Coronary artery (tissue), 2 donors: ENCODE measurements around the gene HSPG2.

Experiments used
- DNase-seq: peaks from one replicate; pipeline ENCODE4 v3.0.0-alpha.2; 2017; ENCODE audit warnings: low spot score
- H3K27ac ChIP-seq, 2 donors: fragments of 200-600 bp; sonication (generic); one replicate each; pipeline ENCODE4 v1.5.1; 2016 to 2019
- H3K4me3 ChIP-seq: fragments of 200-600 bp; sonication (generic); 2 replicates; pipeline ENCODE4 v1.5.1; 2016; ENCODE audit warnings: mild to moderate bottlenecking, moderate library complexity
- TF ChIP-seq, protein P1 (sequence below): fragments of 200-600 bp; sonication (generic); IDR thresholded peaks from one replicate; pipeline ENCODE4 v1.5.1; 2019; ENCODE audit warnings: antibody characterized with exemption

Gene HSPG2

DNA sequence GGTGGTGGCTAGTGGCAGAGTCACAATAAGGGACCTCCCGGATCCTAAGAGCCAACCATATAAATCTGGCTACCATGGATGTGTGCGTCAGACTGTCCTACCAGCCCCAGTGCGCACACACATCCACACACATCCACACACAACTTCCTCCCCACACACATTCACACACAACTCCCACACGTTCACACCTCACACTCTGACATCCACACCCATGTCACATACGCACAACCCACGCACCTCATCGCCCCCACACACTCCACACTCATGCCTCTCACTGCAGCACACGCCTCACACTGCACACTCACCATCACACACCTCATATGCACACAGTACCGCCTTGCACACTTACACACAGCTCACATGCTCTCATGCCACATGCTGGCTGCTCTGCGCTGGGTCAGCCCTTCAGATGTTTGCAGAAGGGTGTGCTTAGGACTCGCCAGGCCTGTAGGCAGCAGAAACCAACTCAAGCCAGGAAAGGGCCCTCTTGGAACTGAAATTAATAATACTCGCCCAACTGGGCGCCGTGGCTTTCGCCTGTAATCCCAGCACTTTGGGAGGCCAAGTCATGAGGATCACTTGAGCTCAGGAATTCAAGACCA lies 122.0 kb downstream of the HSPG2 start:
- no peak overlapping the region for H3K4me3 ChIP-seq
- DNase-seq = no peak
- no peak overlapping the region for H3K27ac ChIP-seq
- TF ChIP-seq, protein P1, sequence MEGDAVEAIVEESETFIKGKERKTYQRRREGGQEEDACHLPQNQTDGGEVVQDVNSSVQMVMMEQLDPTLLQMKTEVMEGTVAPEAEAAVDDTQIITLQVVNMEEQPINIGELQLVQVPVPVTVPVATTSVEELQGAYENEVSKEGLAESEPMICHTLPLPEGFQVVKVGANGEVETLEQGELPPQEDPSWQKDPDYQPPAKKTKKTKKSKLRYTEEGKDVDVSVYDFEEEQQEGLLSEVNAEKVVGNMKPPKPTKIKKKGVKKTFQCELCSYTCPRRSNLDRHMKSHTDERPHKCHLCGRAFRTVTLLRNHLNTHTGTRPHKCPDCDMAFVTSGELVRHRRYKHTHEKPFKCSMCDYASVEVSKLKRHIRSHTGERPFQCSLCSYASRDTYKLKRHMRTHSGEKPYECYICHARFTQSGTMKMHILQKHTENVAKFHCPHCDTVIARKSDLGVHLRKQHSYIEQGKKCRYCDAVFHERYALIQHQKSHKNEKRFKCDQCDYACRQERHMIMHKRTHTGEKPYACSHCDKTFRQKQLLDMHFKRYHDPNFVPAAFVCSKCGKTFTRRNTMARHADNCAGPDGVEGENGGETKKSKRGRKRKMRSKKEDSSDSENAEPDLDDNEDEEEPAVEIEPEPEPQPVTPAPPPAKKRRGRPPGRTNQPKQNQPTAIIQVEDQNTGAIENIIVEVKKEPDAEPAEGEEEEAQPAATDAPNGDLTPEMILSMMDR = no peak

DNA sequence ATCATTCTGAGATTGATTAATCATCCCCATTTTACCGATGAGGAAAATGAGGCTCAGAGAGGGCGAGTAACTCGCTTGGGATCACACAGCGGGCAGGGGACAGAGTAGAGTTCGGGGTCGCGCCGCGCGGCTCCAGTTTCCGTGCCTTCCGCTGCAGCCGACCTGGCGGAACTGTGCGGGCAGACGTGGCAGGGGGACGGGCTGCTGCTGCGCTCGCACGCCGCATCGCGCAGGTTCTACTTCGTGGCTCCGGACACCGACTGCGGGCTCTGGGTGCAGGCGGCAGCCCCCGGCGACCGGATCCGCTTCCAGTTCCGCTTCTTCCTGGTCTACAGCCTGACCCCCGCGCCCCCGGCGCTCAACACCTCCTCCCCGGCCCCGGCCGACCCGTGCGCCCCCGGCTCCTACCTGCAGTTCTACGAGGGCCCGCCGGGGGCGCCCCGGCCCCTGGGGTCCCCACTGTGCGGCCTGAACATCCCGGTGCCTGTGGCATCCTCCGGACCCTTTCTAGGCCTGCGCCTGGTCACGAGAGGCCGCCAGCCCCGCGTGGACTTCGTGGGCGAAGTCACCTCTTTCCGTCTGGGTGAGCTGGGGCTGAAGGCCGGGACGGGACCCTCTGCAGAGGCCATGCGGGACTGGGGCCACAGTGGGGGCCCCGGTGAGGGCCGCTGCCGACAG lies 122.7 kb downstream of the HSPG2 start:
- DNase-seq = no peak
- Histone ChIP-seq H3K4me3 (peak overlapping the region; percentile 47), H3K27ac (no peak overlapping the region)
- TF ChIP-seq, protein P1 = no peak

DNA sequence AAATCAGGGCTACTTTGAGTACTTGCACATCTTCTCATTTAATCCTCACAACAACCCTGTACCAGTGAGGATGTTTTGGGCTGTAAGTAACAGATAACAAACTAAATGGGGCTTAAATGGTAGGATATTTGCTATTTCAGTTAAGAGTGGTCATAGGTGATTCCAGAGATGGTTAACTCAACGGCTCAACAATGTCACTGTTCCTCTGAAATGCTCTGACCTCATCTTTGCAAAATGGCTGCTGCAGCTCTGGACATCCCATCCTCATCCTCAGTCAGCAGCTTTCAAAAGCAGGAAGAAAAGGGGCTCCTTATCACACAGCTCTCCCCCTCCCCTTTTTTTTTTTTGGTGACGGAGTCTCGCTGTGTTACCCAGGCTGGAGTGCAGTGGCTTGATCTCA lies 123.6 kb downstream of the HSPG2 start:
- no peak overlapping the region for H3K4me3 ChIP-seq
- no peak for DNase-seq
- no peak overlapping the region for H3K27ac ChIP-seq
- TF ChIP-seq, protein P1 = no peak

DNA sequence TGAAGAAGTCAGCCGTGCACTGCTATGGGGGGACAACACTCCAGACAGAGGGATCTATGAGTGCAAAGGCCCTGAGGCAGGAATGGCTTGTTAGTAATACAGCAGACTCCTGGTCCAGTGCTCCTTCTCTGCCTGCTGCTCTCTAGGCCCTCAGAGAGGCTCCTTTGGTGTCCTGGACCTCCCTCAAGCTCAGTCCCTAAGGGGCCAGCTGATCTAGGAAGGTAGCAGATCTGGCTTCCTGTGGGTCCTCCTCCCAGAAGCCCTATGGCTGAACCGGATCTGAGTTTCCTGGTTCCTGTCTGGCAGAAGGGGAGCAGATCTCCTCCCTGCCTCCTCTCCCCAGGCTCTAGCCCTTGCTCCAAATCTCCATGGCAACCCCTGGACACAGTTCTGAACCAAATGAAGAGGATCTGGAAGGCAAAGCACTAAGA lies 125.2 kb downstream of the HSPG2 start, which contains the start of gene LDLRAD2:
Gene LDLRAD2, plus strand, starts transcription at position 391 of the 431 bp plus-strand sequence. CDS start 187 bp downstream, outside the sequence.
- no peak for DNase-seq
- no peak within 1 kb of the TSS for H3K4me3 ChIP-seq
- H3K27ac ChIP-seq = no peak within 1 kb of the TSS
- TF ChIP-seq, protein P1 = no peak

DNA sequence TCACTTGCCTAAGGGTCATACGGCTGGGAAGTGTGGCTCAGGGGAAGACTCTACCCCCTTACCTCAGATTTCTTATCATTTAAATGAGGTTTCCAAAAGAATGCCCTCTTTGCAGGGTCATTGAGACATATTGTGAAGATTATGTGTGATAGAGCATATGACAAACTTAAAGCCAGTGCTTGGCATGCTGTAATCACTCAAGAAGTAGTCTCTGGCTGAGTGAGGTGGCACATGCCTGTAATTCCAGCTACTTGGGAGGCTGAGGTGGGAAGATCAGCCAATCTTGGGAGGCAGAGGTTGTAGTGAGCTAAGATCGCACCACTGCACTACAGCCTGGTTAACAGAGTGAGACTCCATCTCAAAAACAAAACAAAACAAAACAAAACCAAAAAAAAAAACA lies 132.6 kb downstream of the HSPG2 start:
- TF ChIP-seq, protein P1 = no peak

DNA sequence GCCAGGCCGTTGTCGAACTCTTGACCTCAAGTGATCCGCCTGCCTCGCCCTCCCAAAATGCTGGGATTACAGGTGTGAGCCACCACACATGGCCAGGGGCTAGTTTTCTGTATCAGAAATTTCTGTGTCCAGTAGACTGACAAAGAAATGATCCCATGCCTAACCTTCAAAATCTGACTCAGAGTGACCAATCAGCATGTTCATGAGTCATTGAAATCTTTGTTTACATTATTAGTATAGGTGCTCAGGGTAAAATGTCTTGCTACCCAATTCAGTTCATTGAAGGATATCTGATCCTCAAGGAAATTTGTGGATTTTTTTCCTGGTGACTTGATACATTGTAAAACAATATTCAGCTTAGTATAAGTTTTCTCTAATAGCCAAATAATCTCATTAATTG lies 136.0 kb downstream of the HSPG2 start:
- no peak overlapping the region for H3K27ac ChIP-seq
- DNase-seq = no peak
- H3K4me3 ChIP-seq = no peak overlapping the region
- TF ChIP-seq, protein P1 = no peak

More for the DNA sequence above, 132.6 kb downstream of the HSPG2 start:
- Histone ChIP-seq H3K4me3 (no peak overlapping the region), H3K27ac (no peak overlapping the region)
- no peak for DNase-seq

DNA sequence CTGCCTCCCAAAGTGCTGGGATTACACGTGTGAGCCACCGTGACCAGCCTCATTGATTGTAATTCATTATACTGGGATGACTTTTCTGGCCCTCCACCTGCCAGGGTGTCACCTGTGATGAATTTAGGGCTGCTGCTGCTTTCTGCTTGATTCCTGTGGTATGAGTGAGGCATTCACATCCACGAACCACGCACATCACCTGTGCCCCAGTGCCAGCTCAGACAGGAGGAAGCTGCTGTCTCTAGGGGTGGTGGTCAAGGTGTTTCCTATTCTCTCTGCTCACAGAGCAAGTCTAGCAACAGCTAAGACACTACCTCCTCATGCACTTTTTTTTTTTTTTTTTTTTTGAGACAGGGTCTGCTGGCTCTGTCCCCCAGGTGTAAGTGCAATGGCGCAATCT lies 137.4 kb downstream of the HSPG2 start:
- H3K4me3 ChIP-seq = no peak overlapping the region
- H3K27ac ChIP-seq = no peak overlapping the region
- DNase-seq = no peak
- TF ChIP-seq, protein P1 = no peak
